HG03108 (cell line): ENCODE results near the gene RGS12.

Source experiments
- ATAC-seq: cut with Tn5 transposase; IDR thresholded peaks from one replicate; pipeline ENCODE4 v1.9.1; 2021; ENCODE audit warnings: moderate library complexity; ENCODE audit not compliant: unreplicated experiment

RGS12 gene

DNA sequence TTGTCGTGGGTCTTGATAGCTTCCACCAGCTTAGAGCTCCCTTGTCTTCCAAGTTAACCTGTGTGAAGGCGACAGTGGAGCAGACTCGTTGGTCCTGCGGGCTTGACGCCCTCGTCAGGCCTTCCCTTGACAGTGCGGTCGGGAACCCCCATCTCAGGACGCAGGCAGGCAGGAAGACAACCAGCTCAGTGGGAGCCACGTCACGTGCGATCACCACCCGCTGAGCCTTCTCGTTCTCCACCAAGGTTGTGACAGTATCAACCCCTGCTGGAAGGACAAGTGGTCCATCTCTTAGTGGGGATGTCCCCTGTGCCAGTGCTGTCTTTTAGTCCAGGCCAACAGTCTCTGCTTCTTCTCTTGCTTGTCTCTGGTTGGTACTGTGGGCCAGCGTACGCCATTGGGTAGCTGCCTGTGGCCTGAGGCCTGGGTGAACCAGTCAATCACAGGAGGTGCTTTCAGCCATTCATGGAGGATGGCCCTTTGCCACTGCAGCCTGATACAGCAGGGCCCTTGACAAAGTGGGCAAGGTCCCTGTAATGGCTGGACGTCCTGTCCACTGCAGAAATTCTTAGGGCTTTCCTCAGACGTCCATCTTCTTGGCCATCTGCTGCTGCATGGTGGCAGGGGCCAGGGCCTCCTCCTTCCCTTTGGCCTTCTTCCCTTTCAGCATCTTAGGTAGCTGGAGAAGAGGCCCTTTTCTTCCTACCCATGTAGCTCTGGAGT lies 31.4 kb downstream of the RGS12 start:
- ATAC-seq: no peak

DNA sequence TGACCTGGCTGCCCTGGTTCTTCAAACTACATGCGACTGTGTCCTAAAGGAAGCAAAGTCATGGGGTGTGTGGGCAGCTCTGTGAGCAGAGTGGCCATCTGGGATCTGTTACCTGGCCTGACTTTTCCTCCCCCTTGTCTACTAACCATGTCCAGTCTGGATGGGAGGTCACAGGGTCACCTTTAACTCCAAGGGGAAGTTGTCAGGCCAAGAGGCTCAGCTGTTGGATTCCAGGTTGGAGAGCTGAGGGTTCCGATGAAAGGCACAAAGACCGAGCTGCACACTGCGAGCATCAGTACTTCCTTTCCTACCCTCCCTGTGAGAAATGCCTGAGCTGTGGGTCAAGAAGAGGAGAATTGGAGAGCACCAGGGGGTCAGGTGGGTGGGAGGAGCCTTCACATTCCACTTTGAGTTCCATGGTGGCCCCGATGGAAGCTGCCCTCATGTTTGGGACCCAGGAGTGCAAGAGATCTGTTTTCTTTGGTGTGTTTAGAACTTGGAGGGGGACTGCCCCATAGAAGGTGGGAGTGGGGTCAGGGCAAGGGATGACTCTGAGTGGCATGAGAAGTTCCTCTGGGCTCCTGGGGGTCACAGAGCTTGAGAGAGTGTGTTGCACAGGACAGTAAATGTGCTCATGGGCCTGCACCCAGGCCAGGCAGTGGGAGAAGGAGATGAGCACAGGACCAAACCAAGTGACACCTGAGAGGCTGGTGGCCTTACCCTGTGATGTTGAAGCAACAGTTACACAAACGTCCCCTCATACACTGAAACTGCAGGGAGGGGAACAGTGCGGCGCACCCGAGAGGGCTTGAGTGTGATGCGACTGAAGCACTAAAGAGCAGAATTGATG lies 36.2 kb downstream of the RGS12 start:
- no peak for ATAC-seq

DNA sequence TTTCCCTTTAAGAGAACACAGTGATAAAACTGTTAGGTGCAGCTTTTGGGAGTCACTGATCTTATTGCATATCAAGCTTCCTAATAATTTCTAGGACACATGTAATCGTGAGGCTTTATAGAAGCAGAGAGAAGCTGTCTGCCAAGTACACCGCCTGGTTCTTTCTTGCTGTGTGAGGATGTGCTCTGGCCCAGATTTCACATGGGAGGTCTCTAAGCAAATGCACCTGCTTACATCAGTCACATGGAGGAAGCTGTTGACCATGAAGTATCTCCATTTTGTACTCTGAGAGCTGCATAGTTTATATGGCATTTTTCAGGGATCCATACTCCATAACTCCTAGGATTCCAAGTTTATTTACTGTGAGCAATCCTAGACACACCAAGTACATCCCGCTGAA lies 37.1 kb downstream of the RGS12 start:
- no peak for ATAC-seq

DNA sequence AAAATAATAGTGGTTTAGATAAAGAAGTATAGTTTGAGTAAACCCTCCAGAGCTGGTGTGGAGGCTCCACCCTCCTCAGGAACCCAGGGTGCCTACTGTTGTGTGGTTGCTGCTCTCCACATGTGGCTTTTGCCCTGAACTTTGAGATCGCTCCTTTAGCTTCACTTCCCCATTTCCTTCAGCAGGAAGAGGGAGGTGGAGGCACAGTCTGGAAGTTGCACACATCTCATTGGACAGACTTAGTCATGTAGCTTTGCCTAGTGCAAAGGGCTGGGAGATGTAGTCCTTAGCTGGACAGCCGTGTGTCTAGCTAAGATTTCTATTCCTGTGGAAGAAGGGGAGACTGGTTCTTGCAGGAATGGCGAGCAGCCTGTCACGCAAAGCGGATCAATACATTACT lies 37.9 kb downstream of the RGS12 start:
- ATAC-seq: no peak

DNA sequence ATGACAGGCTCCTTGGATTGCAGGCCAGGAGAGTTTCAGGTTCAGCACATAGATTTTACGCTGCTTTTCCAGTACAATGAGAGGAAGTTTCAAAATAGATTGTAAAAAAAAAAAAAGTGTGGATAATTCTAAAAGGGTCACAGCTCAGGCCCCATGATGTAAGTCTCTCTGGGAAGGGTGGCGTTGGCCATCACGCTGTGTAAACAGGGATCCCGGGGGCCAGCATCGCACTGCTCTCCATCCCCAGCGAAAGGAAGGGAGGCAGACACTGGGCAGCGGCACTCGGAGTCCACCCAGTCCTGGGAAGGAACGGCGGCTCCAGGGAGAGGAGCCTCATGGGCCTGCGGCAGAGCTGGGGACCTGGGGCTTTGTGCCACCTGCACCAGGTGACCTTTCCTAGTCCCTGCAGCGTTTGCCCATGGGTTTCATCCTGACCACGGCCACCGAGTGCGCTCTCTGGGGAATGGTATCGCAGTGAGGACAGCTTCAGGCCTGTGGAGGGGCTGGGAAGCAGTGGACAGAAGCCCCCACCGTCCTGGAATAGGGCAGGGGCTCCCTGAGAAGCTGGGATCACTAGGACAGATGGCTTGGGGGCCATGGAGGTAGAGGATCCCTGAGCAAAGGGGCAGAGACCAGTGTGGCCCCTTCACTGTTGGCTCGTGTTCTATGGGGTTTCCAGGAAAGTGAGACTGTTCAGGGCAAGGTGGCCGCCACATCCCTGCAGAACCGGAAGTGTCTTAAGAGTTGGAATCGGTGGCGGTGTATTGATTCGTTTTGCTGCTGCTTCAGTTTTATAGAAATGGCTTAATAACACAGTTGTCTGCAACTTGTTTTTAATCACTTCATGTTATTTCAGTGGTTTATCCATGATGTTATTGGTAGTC lies 38.9 kb downstream of the RGS12 start:
- no peak for ATAC-seq

DNA sequence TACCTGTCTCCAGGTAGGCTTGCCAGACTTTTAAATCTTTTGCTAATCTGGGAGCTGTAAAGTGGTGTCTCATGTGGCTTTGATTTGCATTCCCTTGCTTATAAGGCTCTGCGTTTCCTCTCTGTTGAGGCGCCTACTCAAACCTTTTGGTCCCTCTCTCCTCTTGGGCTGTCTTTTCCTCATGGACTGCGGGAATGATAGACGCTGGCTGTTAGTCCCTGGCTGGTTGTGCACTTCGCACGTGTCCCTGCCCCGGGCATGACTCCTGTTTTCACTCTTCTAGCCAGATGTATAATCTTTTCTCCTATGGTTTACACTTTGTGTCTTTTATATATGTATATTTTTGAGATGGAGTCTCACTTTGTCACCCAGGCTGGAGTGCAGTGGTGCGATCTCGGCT lies 39.7 kb downstream of the RGS12 start:
- ATAC-seq: no peak

DNA sequence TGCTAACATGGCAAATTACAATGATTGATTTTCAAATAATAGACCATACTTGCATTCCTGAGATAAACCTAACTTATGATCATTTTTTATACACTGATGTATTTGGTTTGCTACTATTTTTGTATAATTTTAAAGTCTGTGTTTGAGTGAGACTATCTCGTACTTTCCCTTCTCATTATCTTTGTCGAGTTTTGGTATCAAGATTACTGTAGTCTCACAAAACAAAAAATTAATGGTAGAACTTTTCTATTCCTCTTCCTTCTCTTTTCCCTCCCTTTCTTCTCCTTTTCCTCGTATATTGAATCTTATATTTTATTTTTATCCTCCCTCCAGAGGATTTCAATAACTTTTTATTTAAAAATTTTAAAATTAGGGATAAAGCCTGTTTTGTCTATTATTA lies 41.5 kb downstream of the RGS12 start:
- no peak for ATAC-seq

DNA sequence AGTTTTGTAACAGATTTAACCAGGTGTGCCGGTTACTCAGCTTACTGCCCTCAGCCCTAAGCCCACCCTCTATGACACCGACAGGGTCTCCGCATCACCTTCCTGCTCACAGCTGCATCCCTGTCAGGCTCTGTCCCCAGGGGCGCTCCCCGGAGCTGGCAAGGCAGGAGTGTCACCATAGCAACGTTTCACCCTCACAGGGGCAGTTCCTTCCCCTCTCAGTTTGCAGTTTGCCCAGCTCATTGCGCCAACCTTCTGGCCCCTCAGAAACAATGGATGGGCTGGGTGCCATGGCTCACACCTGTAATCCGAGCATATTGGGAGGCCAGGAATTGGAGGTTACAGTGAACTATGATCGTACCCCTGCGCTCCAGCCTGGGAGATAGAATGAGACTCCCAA lies 42.6 kb downstream of the RGS12 start:
- no peak for ATAC-seq

DNA sequence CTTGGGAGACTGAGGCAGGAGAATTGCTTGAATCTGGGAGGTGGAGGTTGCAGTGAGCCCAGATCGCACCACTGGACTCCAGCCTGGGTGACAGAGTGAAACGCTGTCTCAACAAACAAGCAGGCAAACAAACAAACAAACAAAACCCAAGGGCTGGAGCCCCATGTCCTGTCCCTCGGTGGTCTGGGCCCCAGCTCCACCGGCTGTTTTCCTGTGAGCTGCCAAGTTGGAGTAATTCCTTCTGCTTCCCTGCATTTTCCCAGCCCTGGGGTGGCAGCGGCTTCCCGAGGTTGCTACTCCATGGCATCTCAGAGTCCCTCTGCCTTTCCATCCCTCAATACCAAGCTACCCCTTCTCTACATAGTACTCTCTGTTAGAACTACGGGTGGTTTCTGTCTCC lies 43.2 kb downstream of the RGS12 start:
- ATAC-seq: no peak

DNA sequence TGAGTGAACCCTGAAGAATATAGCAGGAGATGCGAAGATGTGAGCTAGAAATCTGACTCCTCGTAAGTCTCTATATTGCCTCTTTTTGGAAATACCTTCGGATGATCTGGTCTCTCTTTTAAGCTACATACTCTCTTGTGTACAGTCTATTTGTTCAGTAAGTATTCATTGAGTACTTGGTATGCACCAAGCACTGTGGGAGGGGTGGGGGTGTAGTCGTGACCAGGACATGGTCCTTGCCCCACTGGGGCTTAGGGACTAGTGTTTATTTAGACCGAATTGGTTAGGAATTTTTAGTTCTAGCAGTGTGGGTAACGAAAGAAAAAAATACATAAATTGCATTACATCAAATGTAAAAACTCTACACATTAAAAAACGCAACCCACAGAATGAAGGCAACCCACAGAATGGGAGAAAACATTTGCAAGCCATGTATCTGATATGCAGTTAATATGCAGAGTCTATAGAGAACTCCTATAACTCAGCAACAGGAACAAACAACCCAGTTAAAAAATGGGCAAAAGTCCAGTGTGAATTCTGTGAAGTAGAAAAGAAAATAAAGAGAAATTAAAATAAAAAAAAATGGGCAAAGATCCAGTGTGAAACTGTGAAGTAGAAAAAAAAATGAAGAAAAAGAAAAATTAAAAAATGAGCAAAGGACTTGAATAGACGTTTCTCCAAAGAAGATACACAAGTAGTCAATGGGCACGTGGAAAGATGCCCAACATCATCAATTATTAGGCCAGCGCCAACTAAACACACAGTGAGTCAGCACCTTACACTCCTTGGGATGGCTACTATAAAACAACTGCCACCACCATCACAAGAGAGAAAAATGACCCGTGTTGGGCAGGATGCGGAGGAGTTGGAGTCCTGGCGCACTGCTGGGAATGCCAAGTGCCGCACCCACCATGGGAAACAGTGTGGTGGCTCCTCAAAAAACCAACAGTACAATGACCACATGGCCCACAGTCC lies 43.8 kb downstream of the RGS12 start:
- no peak for ATAC-seq

DNA sequence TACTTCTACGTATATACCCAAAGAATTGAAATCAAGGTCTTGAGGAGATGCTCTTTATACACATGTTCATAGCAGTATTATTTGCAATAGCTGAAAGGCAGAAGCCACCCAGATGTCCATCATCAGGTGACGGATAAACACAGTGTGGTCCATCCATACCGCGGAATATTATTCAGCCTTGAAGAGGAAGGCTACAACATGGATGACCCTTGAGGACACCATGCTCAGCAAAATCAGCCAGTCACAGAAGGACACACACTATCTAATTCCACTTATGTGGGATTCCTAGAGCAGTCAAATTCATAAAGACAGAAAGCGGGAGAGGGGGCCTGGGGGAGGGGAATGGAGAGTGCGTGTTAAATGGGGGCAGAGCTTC lies 44.5 kb downstream of the RGS12 start:
- no peak for ATAC-seq

DNA sequence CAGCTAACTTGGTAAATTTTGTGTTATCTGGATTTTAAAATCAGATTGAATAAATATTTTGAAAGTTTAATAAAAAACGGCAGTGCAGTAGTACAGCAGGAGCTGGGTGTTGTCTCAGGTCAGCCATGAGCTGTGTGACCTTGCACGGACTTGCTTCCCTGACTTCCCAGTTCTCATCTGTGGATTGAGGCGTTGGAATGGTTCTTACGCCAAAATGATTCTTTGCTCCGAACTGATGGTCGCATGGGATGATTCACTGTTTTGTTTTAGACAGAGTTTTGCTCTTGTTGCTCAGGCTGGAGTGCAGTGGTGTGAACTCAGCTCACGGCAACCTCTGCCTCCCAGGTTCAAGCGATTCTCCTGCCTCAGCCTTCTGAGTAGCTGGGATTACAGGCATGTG lies 45.0 kb downstream of the RGS12 start:
- ATAC-seq: no peak

DNA sequence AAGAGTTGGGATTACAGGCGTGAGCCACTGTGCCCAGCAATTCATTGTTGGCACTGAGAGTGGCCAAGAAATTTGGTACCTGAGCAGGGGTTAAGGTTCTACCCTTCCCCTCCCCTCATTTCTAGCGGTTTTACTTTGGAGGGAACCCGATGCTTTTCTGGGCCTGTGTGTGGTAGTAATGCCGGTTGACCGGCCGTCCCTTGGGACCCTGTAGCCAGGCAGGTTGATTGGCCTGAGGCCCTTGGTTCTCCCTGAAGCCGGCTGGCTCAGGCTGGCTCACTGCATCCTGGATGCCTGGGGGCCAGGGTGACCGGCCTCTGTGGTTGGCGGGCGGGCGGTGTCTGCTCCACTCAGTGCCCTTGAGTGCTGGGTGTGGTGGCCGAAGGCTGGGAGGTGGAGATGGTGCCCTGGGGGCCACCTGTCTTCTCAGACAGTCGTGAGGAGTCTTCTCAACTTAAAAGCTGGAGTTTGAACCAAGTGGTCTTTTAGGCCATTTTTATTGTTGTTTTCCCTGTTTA lies 45.6 kb downstream of the RGS12 start:
- ATAC-seq: no peak

DNA sequence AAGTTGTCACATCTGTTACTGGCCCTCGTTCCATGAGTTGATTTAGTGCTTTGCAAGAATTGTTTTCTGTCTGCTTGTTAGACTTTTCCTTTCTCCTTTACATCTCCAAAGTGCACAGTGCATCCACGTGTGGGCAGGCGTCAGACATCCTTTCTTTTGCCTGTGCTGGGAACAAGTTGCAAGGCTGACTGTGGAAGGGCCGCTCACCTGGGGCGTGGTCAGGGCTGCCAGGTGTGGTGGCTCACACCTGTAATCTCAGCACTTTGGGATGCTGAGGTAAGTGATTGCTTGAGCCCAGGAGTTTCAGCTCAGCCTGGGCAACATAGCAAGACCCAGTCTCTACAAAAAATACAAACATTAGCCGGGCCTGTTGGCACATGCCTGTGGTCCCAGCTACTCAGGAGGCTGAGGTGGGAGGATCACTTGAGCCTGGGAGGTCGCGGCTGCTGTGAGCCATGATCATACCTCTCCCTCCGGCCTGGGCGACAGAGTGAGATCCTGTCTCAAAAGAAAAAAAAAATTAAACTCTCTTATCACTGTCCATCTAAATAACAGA lies 46.2 kb downstream of the RGS12 start:
- no peak for ATAC-seq

DNA sequence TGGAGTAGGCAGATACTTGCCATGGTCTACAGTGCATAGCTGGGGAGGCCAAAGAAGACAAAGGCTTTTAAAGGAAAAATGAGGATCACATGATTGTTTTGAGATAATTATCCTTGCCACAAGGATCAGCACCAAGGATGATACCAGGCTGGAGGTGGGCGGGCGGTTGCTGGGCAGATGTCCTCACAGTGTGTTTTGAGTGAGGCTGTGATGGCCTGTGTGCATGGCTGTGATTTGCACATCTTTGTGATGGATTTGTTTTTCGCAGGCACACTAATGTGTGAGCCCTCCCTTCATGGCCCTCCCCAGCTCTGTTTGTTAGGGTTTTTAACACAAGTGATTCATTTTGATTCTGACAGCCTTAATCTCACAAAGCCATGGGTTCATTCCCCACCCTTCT lies 46.8 kb downstream of the RGS12 start:
- no peak for ATAC-seq

DNA sequence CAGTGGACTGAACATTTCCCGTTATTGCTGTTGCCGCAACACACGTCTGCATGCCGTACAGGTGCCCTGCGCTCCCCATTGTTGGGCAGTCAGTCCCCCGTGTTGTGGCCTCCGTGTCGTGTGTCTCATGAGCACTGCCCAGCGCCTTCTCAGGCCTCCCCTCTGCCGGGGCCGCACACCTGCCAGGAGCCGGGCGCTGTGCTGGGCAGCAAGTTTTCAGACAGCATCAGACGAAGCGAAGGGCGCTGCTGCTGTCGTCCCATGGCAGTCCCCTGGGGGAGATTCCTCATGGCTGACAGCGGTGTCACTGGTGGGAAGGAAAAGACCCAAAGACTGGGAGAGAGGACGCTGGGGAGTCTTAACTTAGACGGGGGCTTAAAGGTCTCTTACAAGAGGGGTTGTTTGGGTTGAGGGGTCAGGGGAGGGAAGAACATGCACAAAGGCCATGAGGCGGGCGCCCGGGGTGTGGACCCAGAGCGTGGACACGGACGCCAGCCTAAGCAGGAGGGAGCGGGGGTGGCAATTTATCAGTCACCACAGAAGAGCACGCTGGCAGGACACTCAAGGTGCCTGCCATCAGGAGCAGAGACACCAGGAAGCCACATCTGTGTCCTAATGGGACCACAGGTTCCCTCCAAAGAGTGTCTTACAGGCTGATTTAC lies 47.3 kb downstream of the RGS12 start:
- ATAC-seq: no peak

DNA sequence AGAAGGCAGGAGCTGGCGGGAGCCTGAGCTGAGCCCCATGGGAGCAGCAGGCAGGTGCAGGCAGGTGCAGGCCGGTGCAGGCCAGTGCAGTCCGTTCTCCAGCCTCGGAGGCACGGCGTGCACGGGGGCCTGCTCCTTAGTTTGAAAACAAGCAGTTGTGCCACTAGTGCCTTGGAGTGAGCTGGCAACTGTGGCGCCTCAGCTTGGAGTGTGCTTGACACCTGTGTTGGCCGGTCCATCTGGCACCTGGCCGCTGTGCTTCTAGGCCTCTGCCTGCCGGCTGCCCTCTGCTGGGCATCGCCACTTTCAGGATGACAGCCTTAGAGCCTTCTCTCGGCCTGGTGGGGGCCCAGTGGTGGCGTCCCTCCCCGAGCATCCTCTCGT lies 47.9 kb downstream of the RGS12 start:
- no peak for ATAC-seq

DNA sequence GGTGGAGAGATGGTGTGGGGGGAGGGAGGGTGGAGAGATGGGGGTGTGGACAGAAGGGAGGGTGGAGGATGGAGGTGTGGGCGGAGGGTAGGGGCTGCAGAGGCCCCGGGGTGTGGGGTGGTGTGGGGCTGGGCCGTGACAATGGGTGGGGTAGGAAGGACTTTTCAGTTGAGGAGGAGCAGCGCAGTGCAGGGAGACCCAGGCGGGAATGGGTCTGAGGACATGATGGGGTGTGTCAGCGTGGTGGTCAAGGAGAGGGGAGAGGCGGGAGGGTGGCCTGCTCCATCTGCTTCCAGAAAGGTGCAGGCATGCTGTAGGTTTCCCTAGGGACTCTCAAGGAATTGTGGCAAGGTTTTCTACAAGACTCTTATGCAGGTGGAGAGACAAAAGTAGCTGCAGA lies 48.9 kb downstream of the RGS12 start:
- no peak for ATAC-seq

DNA sequence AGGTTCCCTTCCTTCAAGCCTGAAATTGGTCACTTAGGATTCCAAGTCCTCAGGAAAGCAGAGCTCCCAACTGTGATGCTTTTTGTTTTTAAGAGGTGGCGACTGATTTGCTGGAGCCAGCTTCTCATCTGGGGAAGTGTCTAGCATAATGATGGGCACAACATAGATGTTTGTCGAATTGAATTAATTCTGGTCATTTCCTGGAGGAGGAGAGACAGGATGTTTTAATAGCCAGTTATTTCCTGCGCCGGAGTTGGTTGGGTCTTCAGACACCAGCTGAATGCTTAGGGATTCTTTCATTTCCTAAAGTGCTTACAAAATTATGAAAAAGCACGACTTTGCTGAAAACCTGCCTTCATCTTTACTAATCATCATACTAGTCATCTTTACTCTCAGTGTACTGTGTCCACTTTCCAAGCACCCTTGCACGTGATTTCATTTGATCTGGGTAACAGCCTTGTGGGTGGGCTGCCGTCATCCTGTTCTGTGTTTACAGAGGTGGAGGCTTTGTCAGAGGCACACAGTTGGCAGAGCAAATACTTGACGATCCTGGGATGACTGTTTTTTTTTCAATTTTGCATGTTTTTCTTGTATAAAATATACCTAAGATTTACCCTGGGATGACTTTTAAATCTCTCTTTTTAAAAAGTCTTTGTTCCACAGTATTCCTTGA lies 49.5 kb downstream of the RGS12 start:
- ATAC-seq: no peak
